KOPT-K1 (cell line): ENCODE data around the gene CD151.

Experiments used
- H3K27ac ChIP-seq: fragments of 200-600 bp; sonication (generic); 2 replicates; pipeline ENCODE4 v1.5.1; 2016; ENCODE audit warnings: antibody characterized with exemption, mild to moderate bottlenecking, low read depth, low read length; ENCODE audit not compliant: poor library complexity, severe bottlenecking
- H3K36me3 ChIP-seq: fragments of 200-600 bp; sonication (generic); 2 replicates; pipeline ENCODE4 v1.5.1; 2017; ENCODE audit warnings: antibody characterized with exemption, mild to moderate bottlenecking, low read length, moderate library complexity; ENCODE audit not compliant: insufficient read depth
- H3K9me3 ChIP-seq: fragments of 200-600 bp; sonication (generic); 2 replicates; pipeline ENCODE4 v1.5.1; 2017; ENCODE audit warnings: antibody characterized with exemption, low read length, mild to moderate bottlenecking; ENCODE audit not compliant: insufficient read depth, poor library complexity, severe bottlenecking

The CD151 gene

GRCh38 chr11:859394-860131, 26.8 kb downstream of the CD151 start:
- no peaks in the 10 kb centered on the region for H3K36me3 ChIP-seq
- H3K27ac ChIP-seq, result no peak overlapping the region

GRCh38 chr11:860234-861104, 27.7 kb downstream of the CD151 start:
- H3K36me3 ChIP-seq, result no peaks in the 10 kb centered on the region
- H3K9me3 ChIP-seq, result no peaks in the 10 kb centered on the region
- no peak overlapping the region for H3K27ac ChIP-seq

More at GRCh38 chr11:859394-860131, 26.8 kb downstream of the CD151 start:
- no peaks in the 10 kb centered on the region for H3K9me3 ChIP-seq

GRCh38 chr11:861105-861479, 28.3 kb downstream of the CD151 start:
- Histone ChIP-seq H3K36me3 (peaks cover 5% of the 10 kb centered on the region; the same call in 1 of the 2 replicates), H3K9me3 (no peaks in the 10 kb centered on the region), H3K27ac (no peak overlapping the region)

GRCh38 chr11:862081-862661, 29.4 kb downstream of the CD151 start:
- Histone ChIP-seq H3K27ac (no peak overlapping the region), H3K36me3 (peaks cover 15% of the 10 kb centered on the region; the same call in 1 of the 2 replicates), H3K9me3 (no peaks in the 10 kb centered on the region)

GRCh38 chr11:862696-863022, 29.9 kb downstream of the CD151 start:
- Histone ChIP-seq H3K27ac (no peak overlapping the region), H3K36me3 (peaks cover 18% of the 10 kb centered on the region; the same call in 1 of the 2 replicates), H3K9me3 (no peaks in the 10 kb centered on the region)

- H3K27ac ChIP-seq, result no peak overlapping the region
- no peaks in the 10 kb centered on the region for H3K9me3 ChIP-seq
- H3K36me3 ChIP-seq, result peaks cover 22% of the 10 kb centered on the region; the same call in 1 of the 2 replicates
These were observed 30.5 kb downstream of the CD151 start for GRCh38 chr11:863023-863909.

GRCh38 chr11:863910-864827, 31.4 kb downstream of the CD151 start:
- Histone ChIP-seq H3K9me3 (no peaks in the 10 kb centered on the region), H3K27ac (no peak overlapping the region), H3K36me3 (peaks cover 31% of the 10 kb centered on the region; the same call in 1 of the 2 replicates)

- Histone ChIP-seq H3K27ac (no peak overlapping the region), H3K9me3 (no peaks in the 10 kb centered on the region), H3K36me3 (peaks cover 36% of the 10 kb centered on the region; the same call in 1 of the 2 replicates)
These were observed 32.1 kb downstream of the CD151 start for GRCh38 chr11:864898-865297.

GRCh38 chr11:865462-866430, 33.0 kb downstream of the CD151 start:
- no peak overlapping the region for H3K27ac ChIP-seq
- peaks cover 36% of the 10 kb centered on the region; the same call in 1 of the 2 replicates for H3K36me3 ChIP-seq

GRCh38 chr11:866481-866880, 33.7 kb downstream of the CD151 start:
- Histone ChIP-seq H3K27ac (no peak overlapping the region), H3K9me3 (no peaks in the 10 kb centered on the region), H3K36me3 (peaks cover 36% of the 10 kb centered on the region; the same call in 1 of the 2 replicates)

More at GRCh38 chr11:865462-866430, 33.0 kb downstream of the CD151 start:
- no peaks in the 10 kb centered on the region for H3K9me3 ChIP-seq

- Histone ChIP-seq H3K36me3 (peaks cover 36% of the 10 kb centered on the region; the same call in 1 of the 2 replicates), H3K27ac (no peak overlapping the region), H3K9me3 (no peaks in the 10 kb centered on the region)
These were observed 35.2 kb downstream of the CD151 start for GRCh38 chr11:867856-868358.

- Histone ChIP-seq H3K9me3 (no peaks in the 10 kb centered on the region), H3K27ac (no peak overlapping the region), H3K36me3 (peaks cover 36% of the 10 kb centered on the region; the same call in 1 of the 2 replicates)
These were observed 35.6 kb downstream of the CD151 start for GRCh38 chr11:868394-868793.
